Ishikawa (cell line): ENCODE results near the gene PSMD5.

ENCODE experiments used
- CEBPB ChIP-seq: IDR thresholded peaks from 2 replicates; pipeline ENCODE4 v1.6.1; 2012
- EGR1 ChIP-seq: IDR thresholded peaks from 2 replicates; pipeline ENCODE4 v1.6.1; 2012
- EP300 ChIP-seq: IDR thresholded peaks from 2 replicates; pipeline ENCODE4 v1.6.1; 2012; ENCODE audit warnings: borderline replicate concordance
- FOXM1 ChIP-seq: IDR thresholded peaks from 2 replicates; pipeline ENCODE4 v1.6.1; 2012; ENCODE audit warnings: low read depth, borderline replicate concordance
- TAF1 ChIP-seq: IDR thresholded peaks from 2 replicates; pipeline ENCODE4 v1.6.1; 2012; ENCODE audit warnings: low read depth, mild to moderate bottlenecking
- YY1 ChIP-seq: IDR thresholded peaks from 2 replicates; pipeline ENCODE4 v1.6.1; 2012; ENCODE audit warnings: low read depth
- TF ChIP-seq, protein P1 (sequence below): IDR thresholded peaks from 2 replicates; pipeline ENCODE4 v1.6.1; 2012

GRCh38 chr9:120869360-120869687 lies 26.6 kb upstream of the PSMD5 start:
- TF ChIP-seq CEBPB (no peak), FOXM1 (no peak), YY1 (no peak), EP300 (no peak), TAF1 (no peak), EGR1 (no peak)
- TF ChIP-seq, protein P1, sequence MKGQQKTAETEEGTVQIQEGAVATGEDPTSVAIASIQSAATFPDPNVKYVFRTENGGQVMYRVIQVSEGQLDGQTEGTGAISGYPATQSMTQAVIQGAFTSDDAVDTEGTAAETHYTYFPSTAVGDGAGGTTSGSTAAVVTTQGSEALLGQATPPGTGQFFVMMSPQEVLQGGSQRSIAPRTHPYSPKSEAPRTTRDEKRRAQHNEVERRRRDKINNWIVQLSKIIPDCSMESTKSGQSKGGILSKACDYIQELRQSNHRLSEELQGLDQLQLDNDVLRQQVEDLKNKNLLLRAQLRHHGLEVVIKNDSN: no peak
